AG10803 (cell line): Measurements from ENCODE around the gene MAGEE1.

Experiments used
- DNase-seq: peaks from one replicate; pipeline ENCODE4 v3.0.0; 2010; ENCODE audit warnings: low read depth
- H3K4me3 ChIP-seq: 2 replicates; pipeline ENCODE4 v1.5.1; 2011; ENCODE audit warnings: mild to moderate bottlenecking, low read length, control low read depth
- TF ChIP-seq, protein P1 (sequence below): conservative IDR thresholded peaks from 2 replicates; pipeline ENCODE4 v1.5.1; 2011; ENCODE audit warnings: mild to moderate bottlenecking, low read length, control low read depth, inconsistent platforms

The MAGEE1 gene, protein sequence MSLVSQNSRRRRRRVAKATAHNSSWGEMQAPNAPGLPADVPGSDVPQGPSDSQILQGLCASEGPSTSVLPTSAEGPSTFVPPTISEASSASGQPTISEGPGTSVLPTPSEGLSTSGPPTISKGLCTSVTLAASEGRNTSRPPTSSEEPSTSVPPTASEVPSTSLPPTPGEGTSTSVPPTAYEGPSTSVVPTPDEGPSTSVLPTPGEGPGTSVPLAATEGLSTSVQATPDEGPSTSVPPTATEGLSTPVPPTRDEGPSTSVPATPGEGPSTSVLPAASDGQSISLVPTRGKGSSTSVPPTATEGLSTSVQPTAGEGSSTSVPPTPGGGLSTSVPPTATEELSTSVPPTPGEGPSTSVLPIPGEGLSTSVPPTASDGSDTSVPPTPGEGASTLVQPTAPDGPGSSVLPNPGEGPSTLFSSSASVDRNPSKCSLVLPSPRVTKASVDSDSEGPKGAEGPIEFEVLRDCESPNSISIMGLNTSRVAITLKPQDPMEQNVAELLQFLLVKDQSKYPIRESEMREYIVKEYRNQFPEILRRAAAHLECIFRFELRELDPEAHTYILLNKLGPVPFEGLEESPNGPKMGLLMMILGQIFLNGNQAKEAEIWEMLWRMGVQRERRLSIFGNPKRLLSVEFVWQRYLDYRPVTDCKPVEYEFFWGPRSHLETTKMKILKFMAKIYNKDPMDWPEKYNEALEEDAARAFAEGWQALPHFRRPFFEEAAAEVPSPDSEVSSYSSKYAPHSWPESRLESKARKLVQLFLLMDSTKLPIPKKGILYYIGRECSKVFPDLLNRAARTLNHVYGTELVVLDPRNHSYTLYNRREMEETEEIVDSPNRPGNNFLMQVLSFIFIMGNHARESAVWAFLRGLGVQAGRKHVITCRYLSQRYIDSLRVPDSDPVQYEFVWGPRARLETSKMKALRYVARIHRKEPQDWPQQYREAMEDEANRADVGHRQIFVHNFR

DNA sequence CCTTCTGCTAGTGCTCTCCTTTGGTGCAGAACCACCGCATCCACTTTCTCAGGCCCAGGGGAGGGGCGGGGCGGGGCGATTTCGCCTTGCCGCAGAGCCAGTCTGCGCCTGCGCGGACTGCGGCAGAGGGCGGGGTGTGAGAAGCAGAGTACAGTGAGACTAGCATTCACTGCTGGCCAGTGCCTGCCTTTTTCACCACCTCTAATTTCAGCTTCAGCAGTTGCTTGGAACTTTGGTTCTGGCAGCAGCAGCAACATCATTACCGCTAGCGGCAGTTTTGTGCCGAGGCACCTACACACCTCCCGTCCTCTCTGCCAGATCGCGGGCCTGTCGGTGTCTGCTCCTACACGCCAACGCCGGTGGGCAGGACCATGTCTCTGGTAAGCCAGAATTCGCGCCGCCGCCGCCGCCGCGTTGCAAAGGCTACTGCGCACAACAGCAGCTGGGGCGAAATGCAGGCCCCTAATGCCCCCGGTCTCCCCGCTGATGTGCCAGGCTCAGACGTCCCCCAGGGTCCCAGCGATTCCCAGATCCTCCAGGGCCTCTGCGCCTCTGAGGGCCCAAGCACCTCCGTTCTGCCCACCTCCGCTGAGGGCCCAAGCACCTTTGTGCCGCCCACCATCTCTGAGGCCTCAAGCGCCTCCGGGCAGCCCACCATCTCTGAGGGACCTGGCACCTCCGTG, at the start of gene MAGEE1:
Gene MAGEE1, plus strand, starts transcription at position 151 of the 683 bp plus-strand sequence. Its CDS starts 221 bp downstream, at position 372.
- peak; percentile 54 for DNase-seq
- TF ChIP-seq, protein P1, sequence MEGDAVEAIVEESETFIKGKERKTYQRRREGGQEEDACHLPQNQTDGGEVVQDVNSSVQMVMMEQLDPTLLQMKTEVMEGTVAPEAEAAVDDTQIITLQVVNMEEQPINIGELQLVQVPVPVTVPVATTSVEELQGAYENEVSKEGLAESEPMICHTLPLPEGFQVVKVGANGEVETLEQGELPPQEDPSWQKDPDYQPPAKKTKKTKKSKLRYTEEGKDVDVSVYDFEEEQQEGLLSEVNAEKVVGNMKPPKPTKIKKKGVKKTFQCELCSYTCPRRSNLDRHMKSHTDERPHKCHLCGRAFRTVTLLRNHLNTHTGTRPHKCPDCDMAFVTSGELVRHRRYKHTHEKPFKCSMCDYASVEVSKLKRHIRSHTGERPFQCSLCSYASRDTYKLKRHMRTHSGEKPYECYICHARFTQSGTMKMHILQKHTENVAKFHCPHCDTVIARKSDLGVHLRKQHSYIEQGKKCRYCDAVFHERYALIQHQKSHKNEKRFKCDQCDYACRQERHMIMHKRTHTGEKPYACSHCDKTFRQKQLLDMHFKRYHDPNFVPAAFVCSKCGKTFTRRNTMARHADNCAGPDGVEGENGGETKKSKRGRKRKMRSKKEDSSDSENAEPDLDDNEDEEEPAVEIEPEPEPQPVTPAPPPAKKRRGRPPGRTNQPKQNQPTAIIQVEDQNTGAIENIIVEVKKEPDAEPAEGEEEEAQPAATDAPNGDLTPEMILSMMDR: no peak
- peak within 1 kb of the TSS; percentile 77 for H3K4me3 ChIP-seq

DNA sequence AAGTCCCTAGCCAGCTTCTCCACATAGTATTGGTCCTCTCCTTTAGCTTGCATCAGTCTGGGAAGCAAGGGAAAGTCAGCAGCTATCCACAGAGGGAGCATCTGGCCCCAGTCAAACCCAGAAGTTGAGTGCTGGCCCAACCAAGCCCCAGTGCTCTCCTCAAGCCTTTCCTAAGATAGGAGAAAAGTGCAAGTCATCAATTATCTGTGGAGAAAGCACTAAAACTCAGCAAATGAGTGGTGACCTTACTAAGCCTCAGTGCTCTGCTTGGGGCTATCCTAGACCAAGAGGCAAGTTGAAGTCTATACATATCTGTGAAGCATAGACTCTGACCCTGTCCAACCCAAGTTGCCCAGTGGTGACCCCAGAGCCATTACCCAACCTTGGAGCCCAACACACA, 28.5 kb upstream of the MAGEE1 start:
- TF ChIP-seq, protein P1: no peak
- no peak for DNase-seq
- no peak overlapping the region for H3K4me3 ChIP-seq

DNA sequence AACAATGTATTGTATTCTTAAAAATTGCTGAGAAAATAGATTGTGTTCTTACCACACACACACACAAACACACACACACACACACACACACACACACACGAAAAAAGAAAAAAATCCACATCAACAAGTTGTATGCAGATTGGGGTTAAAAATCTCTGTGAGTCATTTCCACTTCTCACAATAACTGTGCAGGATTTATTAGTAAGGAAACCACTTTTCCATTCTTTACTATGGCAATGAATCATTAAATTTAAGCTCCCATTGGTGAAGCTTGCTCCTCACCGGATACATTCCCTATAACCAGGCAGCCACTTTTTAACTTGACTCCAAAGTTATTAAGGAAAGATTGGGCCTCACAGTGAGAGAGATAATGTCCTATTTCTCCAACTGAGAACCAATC, 19.7 kb upstream of the MAGEE1 start:
- TF ChIP-seq, protein P1: no peak
- DNase-seq: no peak
- no peak overlapping the region for H3K4me3 ChIP-seq

DNA sequence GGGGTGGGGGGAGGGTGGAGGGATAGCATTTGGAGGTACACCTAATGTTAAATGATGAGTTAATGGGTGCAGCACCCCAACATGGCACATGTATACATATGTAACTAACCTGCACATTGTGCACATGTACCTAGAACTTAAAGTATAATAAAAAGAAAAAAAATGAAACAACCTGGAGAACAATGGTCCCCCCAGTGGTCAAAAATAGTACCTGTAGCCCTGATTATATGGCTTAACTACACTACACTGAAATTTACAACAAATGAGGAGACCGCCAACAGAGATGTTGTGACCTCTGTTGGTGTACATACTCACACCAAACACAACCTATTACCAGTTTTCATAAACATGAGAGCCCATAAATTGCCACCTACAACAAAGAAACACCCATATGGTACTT, 7.3 kb upstream of the MAGEE1 start:
- TF ChIP-seq, protein P1: peak; percentile 23
- no peak for DNase-seq
- H3K4me3 ChIP-seq: no peak overlapping the region

DNA sequence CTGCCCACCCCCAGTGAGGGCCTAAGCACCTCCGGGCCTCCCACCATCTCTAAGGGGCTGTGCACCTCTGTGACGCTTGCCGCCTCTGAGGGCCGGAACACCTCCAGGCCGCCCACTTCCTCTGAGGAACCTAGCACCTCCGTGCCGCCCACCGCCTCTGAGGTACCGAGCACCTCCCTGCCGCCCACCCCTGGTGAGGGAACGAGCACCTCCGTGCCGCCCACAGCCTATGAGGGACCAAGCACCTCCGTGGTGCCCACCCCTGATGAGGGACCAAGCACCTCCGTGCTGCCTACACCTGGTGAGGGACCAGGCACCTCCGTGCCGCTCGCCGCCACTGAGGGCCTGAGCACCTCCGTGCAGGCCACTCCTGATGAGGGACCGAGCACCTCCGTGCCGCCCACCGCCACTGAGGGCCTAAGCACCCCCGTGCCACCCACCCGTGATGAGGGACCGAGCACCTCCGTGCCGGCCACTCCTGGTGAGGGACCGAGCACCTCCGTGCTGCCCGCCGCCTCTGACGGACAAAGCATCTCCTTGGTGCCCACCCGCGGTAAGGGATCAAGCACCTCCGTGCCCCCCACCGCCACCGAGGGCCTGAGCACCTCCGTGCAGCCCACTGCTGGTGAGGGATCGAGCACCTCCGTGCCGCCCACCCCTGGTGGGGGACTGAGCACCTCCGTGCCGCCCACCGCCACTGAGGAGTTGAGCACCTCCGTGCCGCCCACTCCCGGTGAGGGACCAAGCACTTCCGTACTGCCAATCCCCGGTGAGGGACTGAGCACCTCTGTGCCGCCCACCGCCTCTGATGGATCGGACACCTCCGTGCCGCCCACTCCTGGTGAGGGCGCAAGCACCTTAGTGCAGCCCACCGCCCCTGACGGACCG, 977 bp downstream of the MAGEE1 start:
- H3K4me3 ChIP-seq: peak overlapping the region; percentile 77
- DNase-seq: no peak
- TF ChIP-seq, protein P1: no peak

DNA sequence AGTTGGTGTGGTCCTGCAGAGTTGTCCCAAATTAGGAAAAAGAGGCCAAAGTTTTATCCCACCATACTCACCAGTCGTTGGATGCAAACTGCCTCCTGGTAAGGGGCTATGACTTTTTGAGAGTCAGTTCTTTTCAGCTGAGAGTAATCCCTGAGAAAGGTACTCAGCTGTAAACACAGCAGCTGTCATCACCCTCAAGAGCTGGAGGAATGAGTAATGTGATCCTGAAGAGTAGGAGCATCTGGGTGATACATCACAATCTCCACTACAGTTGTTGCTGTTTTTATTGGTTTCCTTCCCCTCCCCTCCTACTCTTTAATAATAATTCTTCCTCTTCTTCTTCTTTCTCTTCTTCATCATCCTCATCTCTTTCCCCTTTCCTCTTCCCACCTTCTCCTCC, 5.7 kb downstream of the MAGEE1 start:
- TF ChIP-seq, protein P1: no peak
- DNase-seq: no peak
- no peak overlapping the region for H3K4me3 ChIP-seq
